Small intestine (tissue), 7 donors: ENCODE data around the gene AADACL4. TPM values are rescaled to one million over a fixed set of nuclear protein-coding genes. Genes with fewer than 3 reads are reported as not detected.
"Not testable (repeated sequence)": the region's sequence is repeated elsewhere in the genome, so short reads cannot be mapped to it uniquely, and the experiment has no call there.

Source experiments
- DNase-seq, 2 donors: peaks; one replicate each; pipeline versions ENCODE4 v3.0.0 to v3.0.0-alpha.2; 2013
- FAIRE-seq: peaks from 2 replicates; lab custom pipeline; 2012; peaks lifted over from hg19 to GRCh38; lab: Jason Lieb, UNC
- H3K27ac ChIP-seq, 3 donors: one replicate each; pipeline ENCODE4 v1.5.1; 2013; ENCODE audit warnings: low read length in 2 of 3, mild to moderate bottlenecking in 2 of 3, control low read depth in 1 of 3, inconsistent platforms in 1 of 3, low read depth in 1 of 3, moderate library complexity in 1 of 3
- H3K27me3 ChIP-seq, 3 donors: one replicate each; pipeline ENCODE4 v1.6.1; 2013; ENCODE audit warnings: low read length in 3 of 3, inconsistent platforms in 1 of 3; ENCODE audit not compliant: control insufficient read depth in 3 of 3, insufficient read depth in 3 of 3
- H3K36me3 ChIP-seq, 3 donors: one replicate each; pipeline ENCODE4 v1.6.1; 2013; ENCODE audit warnings: low read length in 3 of 3, inconsistent platforms in 1 of 3, low read depth in 1 of 3, mild to moderate bottlenecking in 1 of 3, moderate library complexity in 1 of 3; ENCODE audit not compliant: control insufficient read depth in 3 of 3, insufficient read depth in 2 of 3
- H3K4me1 ChIP-seq, 3 donors: one replicate each; pipeline ENCODE4 v1.6.1; 2013; ENCODE audit warnings: low read length in 2 of 3, inconsistent platforms in 1 of 3, low read depth in 1 of 3, mild to moderate bottlenecking in 1 of 3, moderate library complexity in 1 of 3; ENCODE audit not compliant: control insufficient read depth in 3 of 3, insufficient read depth in 2 of 3
- H3K4me3 ChIP-seq, 3 donors: one replicate each; pipeline ENCODE4 v1.5.1; 2013; ENCODE audit warnings: low read length in 3 of 3, control low read depth in 1 of 3, inconsistent platforms in 1 of 3, low read depth in 1 of 3, mild to moderate bottlenecking in 1 of 3, moderate library complexity in 1 of 3
- H3K9me3 ChIP-seq, 2 donors: one replicate each; pipeline ENCODE4 v1.6.1; 2013; ENCODE audit warnings: low read depth in 1 of 2, low read length in 1 of 2; ENCODE audit not compliant: control insufficient read depth in 2 of 2, insufficient read depth in 1 of 2
- WGBS, 3 donors: extraction: QIAGEN DNeasy Blood & Tissue Kit; methylation state at CpG; one replicate each; pipeline ENCODE4 v1.1.7; 2013; 5-methylcytosine and 5-hydroxymethylcytosine counted together
- polyA plus RNA-seq, 4 donors: library from polyadenylated mRNA; stranded (reverse) in 3 of 4; unstranded in 1 of 4; fragments of 200-250 nt in 3 of 4; fragments of 120-200 nt in 1 of 4; gene quantifications; one replicate each; pipeline versions ENCODE4 v1.2.1 to v1.2.3, GENCODE V29; 2013
- donor health status: healthy with polysubstance abuse.
- donor health status: control.
- donor health status: control.
- donor health status: Bipolar disorder and iron deficiency.
- donor health status: healthy.

The AADACL4 gene
- polyA plus RNA-seq, 4 donors, result not detected

DNA sequence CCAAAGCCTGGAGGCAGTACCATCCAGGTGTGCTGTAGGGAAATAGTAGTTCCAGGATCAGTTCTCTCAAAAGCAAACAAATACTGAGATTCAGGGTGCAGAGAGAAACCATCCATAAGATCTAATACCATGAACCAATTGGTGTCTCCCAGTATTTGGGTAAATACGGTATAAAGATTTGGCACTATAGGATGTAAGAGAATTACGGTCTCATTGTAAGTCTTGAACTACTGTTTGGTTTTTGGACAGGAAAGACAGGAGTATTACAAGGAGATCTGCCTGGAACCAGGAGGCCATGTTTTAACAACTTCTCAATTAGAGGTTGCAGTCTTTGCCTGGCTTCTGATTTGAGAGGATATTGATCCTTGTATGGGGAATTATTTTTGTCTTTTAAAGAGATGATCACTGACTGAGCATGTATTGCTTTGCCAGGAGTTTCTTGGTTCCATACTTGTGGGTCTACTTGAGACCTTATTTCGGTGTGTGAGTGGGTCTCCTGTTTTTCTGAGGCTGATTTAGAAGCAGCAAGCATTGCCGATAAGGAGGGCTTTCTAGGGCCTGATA is 10.2 kb downstream of the AADACL4 start:
- Histone ChIP-seq H3K27me3 (no peaks in the 10 kb centered on the region), H3K9me3 (peaks cover 0 to 21% of the 10 kb centered on the region in 2 donors), H3K36me3 (no peaks in the 10 kb centered on the region), H3K27ac (no peak overlapping the region), H3K4me1 (no peaks in the 10 kb centered on the region), H3K4me3 (no peak overlapping the region)
- WGBS, 3 donors, result 75 to 79% (median 76%) methylated on average over 4 of the region's 4 CpGs
- no peak for FAIRE-seq
- DNase-seq, result no peak

DNA sequence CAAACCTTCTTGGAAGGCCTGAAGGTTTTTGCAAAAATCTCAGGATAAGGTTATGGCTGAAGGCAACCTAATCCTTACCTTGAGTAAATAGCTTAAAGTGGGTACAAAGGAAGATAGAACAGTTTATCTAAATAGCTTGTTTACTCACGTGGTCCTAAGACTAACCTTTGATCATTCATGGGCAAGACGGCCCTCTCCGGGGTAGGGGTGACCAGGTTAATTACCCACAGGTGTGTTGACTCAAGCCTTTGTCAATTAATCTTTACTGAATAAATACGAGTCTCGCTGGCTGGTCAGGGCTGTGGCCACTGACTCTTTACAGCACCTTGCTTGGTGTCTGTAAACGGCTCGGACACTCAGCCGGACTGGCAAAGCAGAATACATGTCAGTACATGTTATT is 10.8 kb downstream of the AADACL4 start:
- no peaks in the 10 kb centered on the region for H3K36me3 ChIP-seq
- DNase-seq (peak in 1 of 2 donors; percentile 72), FAIRE-seq (no peak)
- H3K27me3 ChIP-seq, result no peaks in the 10 kb centered on the region
- no peak overlapping the region for H3K27ac ChIP-seq
- H3K9me3 ChIP-seq, result peaks cover 0 to 24% of the 10 kb centered on the region in 2 donors
- 23 to 66% (median 36%) methylated on average over 8 of the region's 8 CpGs for WGBS, 3 donors
- H3K4me3 ChIP-seq, result no peak overlapping the region
- H3K4me1 ChIP-seq, result no peaks in the 10 kb centered on the region

DNA sequence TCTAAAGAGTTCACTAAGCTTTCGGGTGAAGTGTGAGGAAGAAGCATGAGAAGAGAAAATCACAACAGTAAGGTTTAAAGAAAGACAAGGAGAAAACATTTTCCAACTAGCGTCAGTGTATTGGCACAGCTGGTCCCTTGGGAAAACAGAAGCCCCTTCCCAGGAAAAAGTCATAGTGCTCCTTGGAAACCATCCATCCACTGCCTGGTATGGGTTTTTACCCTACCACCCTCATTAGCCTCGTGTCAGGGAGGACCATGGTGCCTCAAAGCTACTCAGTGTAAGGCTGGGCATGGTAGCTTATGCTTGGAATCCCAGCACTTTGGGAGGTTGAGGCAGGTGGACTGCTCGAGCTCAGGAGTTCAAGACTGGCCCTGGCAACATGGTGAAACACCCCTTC is 12.7 kb downstream of the AADACL4 start:
- Histone ChIP-seq H3K9me3 (peaks cover 0 to 24% of the 10 kb centered on the region in 2 donors), H3K36me3 (no peaks in the 10 kb centered on the region), H3K4me3 (no peak overlapping the region), H3K27me3 (no peaks in the 10 kb centered on the region), H3K4me1 (no peaks in the 10 kb centered on the region), H3K27ac (no peak overlapping the region)
- FAIRE-seq (no peak), DNase-seq (no peak)
- WGBS, 3 donors, result 75 to 86% (median 76%) methylated on average over 4 of the region's 4 CpGs

DNA sequence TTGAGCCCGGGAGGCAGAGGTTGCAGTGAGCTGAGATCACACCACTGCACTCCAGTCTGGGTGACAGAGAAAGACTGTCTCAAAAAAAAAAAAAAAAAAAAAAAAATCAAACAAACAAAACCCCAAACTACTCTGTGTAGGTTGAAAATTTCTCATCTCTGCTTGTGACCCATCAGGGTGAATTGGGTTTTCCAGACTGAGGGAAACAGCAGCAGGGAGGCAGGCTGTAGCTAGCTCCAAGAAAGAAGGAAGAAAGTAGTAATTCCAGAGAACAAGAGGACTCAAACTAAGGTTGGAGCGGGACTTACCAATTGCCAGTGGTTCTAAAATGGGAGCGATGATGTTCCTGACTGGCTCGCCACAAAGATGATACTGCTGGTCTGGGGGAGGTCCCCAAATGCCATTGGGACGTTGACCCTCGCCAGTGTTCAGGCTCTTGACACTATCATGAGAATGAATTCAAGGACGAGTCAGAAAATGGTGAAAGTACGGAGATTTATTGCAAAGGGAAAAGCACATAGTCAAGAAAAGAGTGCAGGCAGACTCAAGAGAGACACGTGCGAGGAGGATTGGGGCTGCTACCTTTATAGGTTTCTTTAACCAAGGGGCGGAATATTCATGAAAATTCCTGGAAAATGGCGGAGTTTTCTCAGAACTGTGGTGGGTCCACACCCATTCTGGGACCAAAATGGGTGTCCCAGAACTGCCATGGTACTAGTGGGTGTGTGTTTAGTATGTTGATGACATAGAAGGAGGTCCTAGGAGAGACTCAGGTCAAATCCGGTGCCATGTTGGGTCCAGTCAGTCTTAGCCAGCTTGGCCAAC is 13.4 kb downstream of the AADACL4 start:
- no peaks in the 10 kb centered on the region for H3K4me1 ChIP-seq
- H3K9me3 ChIP-seq, result peaks cover 0 to 24% of the 10 kb centered on the region in 2 donors
- no peak overlapping the region for H3K27ac ChIP-seq
- no peak overlapping the region for H3K4me3 ChIP-seq
- DNase-seq (no peak), FAIRE-seq (no peak)
- WGBS, 3 donors, result 91 to 93% (median 92%) methylated on average over 13 of the region's 13 CpGs
- H3K27me3 ChIP-seq, result no peaks in the 10 kb centered on the region
- no peaks in the 10 kb centered on the region for H3K36me3 ChIP-seq

DNA sequence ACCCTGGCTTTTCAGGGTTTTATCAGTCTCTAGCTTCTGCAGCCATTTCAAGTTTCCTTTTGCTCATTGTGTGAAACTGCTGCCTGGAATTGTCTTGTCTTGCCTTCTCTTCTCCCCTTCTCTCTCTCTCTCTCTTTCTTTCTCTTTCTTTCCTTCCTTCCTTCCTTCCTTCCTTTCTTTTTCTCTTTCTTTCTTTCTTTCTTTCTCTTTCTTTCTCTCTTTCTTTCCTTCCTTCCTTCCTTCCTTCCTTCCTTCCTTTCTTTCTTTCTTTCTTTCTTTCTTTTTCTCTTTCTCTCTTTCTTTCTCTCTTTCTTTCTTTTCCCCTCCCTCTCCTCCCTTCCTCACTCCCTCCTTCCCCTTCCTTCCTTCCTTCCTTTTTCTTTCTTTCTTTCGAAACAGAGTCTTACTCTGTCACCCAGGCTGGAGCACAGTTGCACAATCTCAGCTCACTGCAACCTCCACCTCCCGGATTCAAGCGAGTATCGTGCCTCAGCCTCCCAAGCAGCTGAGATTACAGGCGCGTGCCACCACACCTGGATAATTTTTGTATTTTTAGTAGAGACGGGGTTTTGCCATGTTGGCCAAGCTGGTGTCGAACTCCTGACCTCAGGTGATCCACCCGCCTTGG is 14.1 kb downstream of the AADACL4 start:
- H3K4me1 ChIP-seq, FAIRE-seq, H3K27me3 ChIP-seq, H3K4me3 ChIP-seq, H3K36me3 ChIP-seq, DNase-seq, H3K27ac ChIP-seq: not testable (repeated sequence)
- 84 to 88% (median 87%) methylated on average over 9 of the region's 9 CpGs for WGBS, 3 donors
- H3K9me3 ChIP-seq, result peaks cover 0 to 27% of the 10 kb centered on the region in 2 donors

DNA sequence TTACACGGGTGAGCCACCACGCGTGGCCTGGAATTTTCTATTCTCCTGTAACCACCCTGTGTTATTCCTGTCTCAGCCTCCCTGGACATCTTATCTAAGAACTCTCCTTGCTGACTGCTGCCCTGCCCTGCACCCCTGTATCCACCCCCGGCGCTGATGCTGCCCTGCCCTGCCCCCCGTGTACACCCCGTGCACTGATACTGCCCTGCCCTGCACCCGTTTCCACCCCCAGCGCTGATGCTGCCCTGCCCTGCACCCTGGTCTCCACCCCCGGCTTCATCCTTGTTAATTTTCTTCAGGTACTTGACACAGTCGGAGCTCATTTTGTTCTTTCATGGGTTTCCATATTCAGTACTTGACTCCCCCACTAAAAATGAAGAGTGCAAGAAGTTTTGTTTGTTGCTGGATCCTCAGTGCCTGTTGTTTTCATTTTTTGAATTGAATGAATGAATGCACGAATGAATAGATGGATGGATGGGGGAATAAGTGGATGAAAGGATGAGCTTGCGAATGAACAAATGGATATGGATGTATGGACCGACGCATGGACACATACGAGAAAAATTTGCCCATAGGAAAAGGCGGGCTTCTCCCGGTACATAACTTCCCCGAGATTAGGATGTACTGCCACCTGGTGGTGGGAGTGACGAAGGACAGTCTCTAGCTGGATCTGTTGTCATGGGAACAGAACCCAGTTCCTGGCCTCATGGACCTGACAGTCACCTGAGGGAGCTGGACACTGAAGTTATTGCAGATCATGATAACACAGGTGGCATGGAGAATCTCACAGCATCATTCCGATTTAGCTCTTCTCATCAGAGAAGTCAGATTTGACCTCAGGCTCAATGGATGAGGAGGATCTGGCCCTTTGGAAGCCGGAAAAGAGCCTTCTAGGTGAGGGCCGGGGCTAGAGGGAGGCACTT is 14.9 kb downstream of the AADACL4 start:
- no peak for FAIRE-seq
- Histone ChIP-seq H3K27me3 (no peaks in the 10 kb centered on the region), H3K36me3 (no peaks in the 10 kb centered on the region), H3K4me1 (no peaks in the 10 kb centered on the region), H3K4me3 (no peak overlapping the region), H3K27ac (no peak overlapping the region), H3K9me3 (peaks cover 0 to 32% of the 10 kb centered on the region in 2 donors)
- peak; percentile 84 to 86 for DNase-seq
- WGBS, 3 donors, result 30 to 40% (median 37%) methylated on average over 23 of the region's 23 CpGs

DNA sequence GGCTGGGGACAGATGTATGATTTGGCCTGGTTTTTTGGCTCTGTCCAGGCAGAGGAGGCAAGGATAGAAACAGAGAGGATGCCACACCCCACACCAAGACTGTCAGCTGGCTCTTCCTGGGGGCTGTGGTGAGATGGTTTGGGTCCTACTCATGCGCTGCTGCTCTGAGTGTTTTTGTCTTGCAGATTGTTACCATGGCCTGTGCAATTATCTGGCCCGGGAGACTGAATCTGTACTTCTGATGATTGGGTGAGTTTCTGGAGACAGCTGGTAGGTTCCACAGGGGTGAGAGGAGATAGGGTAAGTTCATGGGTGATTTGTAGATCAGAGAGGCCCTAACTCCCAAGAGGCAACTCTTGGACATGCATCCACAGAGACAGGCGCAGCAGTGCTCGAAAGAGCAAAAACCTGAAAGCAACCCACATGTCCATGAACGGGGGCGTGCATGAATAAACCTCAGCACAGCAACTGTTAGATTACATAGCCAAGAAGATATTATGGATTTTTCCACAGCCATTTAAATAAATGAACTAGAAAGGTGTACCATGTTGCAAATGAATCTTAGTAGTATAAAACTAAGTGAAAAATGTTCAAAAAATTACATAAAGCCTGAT is 17.8 kb downstream of the AADACL4 start:
- peaks cover 0 to 11% of the 10 kb centered on the region in 2 donors for H3K9me3 ChIP-seq
- FAIRE-seq (no peak), DNase-seq (no peak)
- H3K4me1 ChIP-seq, result no peaks in the 10 kb centered on the region
- WGBS, 3 donors, result 86 to 89% (median 87%) methylated on average over 6 of the region's 6 CpGs
- no peaks in the 10 kb centered on the region for H3K36me3 ChIP-seq
- no peaks in the 10 kb centered on the region for H3K27me3 ChIP-seq
- H3K4me3 ChIP-seq, result no peak overlapping the region
- no peak overlapping the region for H3K27ac ChIP-seq
